Measurements from ENCODE around the gene NFIB. TPM values are rescaled to one million over a fixed set of nuclear protein-coding genes. Genes with fewer than 3 reads are reported as not detected.

Gene NFIB
- total RNA-seq = not detected in 2 replicates

GRCh38 chr9:14313951-14314423 is at the start of gene NFIB:
NFIB (minus strand) TSS chr9:14314141; CDS start chr9:14313511, 630 bp downstream.
- intact Hi-C loops (cut with micrococcal nuclease) = loop anchor here (1.0 to 2.0 kb wide), 2 partner anchors 8 to 35 kb away; no protein-coding TSS in a partner anchor

- intact Hi-C loops (cut with micrococcal nuclease) = no loop called here
These were observed 48.2 kb upstream of the NFIB start for GRCh38 chr9:14362175-14362574.

GRCh38 chr9:14361074-14361473 is 47.1 kb upstream of the NFIB start:
- intact Hi-C loops (cut with micrococcal nuclease) = no loop called here

GRCh38 chr9:14358523-14358922 is 44.6 kb upstream of the NFIB start:
- intact Hi-C loops (cut with micrococcal nuclease) = loop anchor here (10.0 kb wide), 1 partner anchor 204 kb away; no protein-coding TSS in a partner anchor

GRCh38 chr9:14356351-14357265 is 42.7 kb upstream of the NFIB start:
- intact Hi-C loops (cut with micrococcal nuclease) = loop anchor here (10.0 kb wide), 1 partner anchor 202 kb away; no protein-coding TSS in a partner anchor

GRCh38 chr9:14354201-14354600 is 40.3 kb upstream of the NFIB start:
- intact Hi-C loops (cut with micrococcal nuclease) = loop anchor here (5.0 to 10.0 kb wide), 2 partner anchors 199 to 308 kb away; no protein-coding TSS in a partner anchor

- intact Hi-C loops (cut with micrococcal nuclease) = loop anchor here (1.0 to 10.0 kb wide), 3 partner anchors 199 to 926 kb away; no protein-coding TSS in a partner anchor
These were observed 39.5 kb upstream of the NFIB start for GRCh38 chr9:14353222-14354056.

- intact Hi-C loops (cut with micrococcal nuclease) = loop anchor here (5.0 to 10.0 kb wide), 2 partner anchors 198 to 310 kb away; no protein-coding TSS in a partner anchor
These were observed 38.6 kb upstream of the NFIB start for GRCh38 chr9:14352503-14352902.

- intact Hi-C loops (cut with micrococcal nuclease) = loop anchor here (5.0 to 10.0 kb wide), 2 partner anchors 197 to 311 kb away; no protein-coding TSS in a partner anchor
These were observed 37.4 kb upstream of the NFIB start for GRCh38 chr9:14351221-14351836.

- intact Hi-C loops (cut with micrococcal nuclease) = loop anchor here (5.0 to 10.0 kb wide), 2 partner anchors 196 to 312 kb away; no protein-coding TSS in a partner anchor
These were observed 36.8 kb upstream of the NFIB start for GRCh38 chr9:14350754-14351153.

GRCh38 chr9:14350349-14350728 is 36.4 kb upstream of the NFIB start:
- intact Hi-C loops (cut with micrococcal nuclease) = loop anchor here (5.0 to 10.0 kb wide), 2 partner anchors 196 to 312 kb away; no protein-coding TSS in a partner anchor

GRCh38 chr9:14349447-14350348 is 35.8 kb upstream of the NFIB start:
- intact Hi-C loops (cut with micrococcal nuclease) = loop anchor here (2.0 to 10.0 kb wide), 4 partner anchors 27 to 313 kb away; no protein-coding TSS in a partner anchor

- intact Hi-C loops (cut with micrococcal nuclease) = loop anchor here (2.0 kb wide), 2 partner anchors 26 to 36 kb away; no protein-coding TSS in a partner anchor
These were observed 35.2 kb upstream of the NFIB start for GRCh38 chr9:14349146-14349446.

- intact Hi-C loops (cut with micrococcal nuclease) = loop anchor here (2.0 kb wide), 2 partner anchors 26 to 36 kb away; no protein-coding TSS in a partner anchor
These were observed 34.6 kb upstream of the NFIB start for GRCh38 chr9:14348373-14349145.

GRCh38 chr9:14348123-14348372 is 34.1 kb upstream of the NFIB start:
- intact Hi-C loops (cut with micrococcal nuclease) = loop anchor here (2.0 kb wide), 2 partner anchors 25 to 35 kb away; no protein-coding TSS in a partner anchor

- intact Hi-C loops (cut with micrococcal nuclease) = loop anchor here (2.0 kb wide), 2 partner anchors 25 to 35 kb away; no protein-coding TSS in a partner anchor
These were observed 33.6 kb upstream of the NFIB start for GRCh38 chr9:14347406-14348122.

GRCh38 chr9:14346811-14347405 is 33.0 kb upstream of the NFIB start:
- intact Hi-C loops (cut with micrococcal nuclease) = no loop called here

GRCh38 chr9:14346231-14346791 is 32.4 kb upstream of the NFIB start:
- intact Hi-C loops (cut with micrococcal nuclease) = no loop called here
